ENCODE results near the gene STMND1. TPM values are rescaled to one million over a fixed set of nuclear protein-coding genes. Genes with fewer than 3 reads are reported as not detected.

STMND1 gene
- total and polyA plus RNA-seq, 2 of the 4 experiments (the other 2 are of a cell fraction) = not detected

DNA sequence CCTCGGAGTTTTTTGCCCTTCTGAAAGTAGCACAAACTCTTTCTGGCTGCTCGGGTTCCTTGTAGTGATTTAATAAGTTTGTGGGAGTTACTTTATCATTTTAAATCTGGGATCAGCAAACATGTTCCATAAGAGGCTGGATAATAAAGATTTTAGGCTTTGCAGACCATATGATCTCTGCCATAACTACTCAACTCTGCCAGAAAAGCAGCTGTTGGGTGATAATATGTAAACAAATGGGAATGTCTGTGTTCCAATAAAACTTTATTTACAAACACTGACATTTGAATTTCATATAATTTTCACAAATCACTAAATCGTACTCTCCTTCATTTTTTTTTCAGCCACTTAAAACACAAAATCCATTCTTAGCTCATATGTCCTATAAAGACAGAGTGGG is 3.9 kb upstream of the STMND1 start:
- ChIA-PET CTCF (no interaction called here), POLR2A (ENCODE audit: unreplicated experiment) (interaction anchor here (0.5 kb wide), 1 partner anchor 367 kb away, joined by 15 read pairs; no protein-coding TSS in a partner anchor)
- Histone ChIP-seq H3K4me1 (ENCODE audit: control insufficient read depth, insufficient read depth, low read length) (peaks cover 5% of the 10 kb centered on the region; the same call in 1 of the 2 replicates), H2AK5ac (ENCODE audit: low read depth, low read length) (no peak overlapping the region), H3K14ac (replicated peaks; ENCODE audit: low read depth, low read length) (no peak overlapping the region), H3K4ac (ENCODE audit: low read depth, low read length) (no peak overlapping the region), H2BK20ac (ENCODE audit: low read depth, low read length) (no peak overlapping the region), H2AFZ (replicated peaks; ENCODE audit: low read length, poor library complexity) (no peak overlapping the region), H2AK9ac (replicated peaks; ENCODE audit: low read depth, low read length, poor library complexity) (no peak overlapping the region), H2BK15ac (ENCODE audit: low read depth, low read length) (no peak overlapping the region), H3K56ac (ENCODE audit: extremely low read depth, insufficient read depth, low read length) (no peak overlapping the region), H3K4me2 (ENCODE audit: low read depth, low read length) (no peak overlapping the region), H3K79me1 (ENCODE audit: low read depth in 1 of 2, low read length in 2 of 2) (no peaks in the 10 kb centered on the region), H2BK5ac (ENCODE audit: low read depth, low read length, poor library complexity, severe bottlenecking) (no peak overlapping the region), H3K4me3 (ENCODE audit: insufficient read depth, low read depth, low read length) (no peak overlapping the region), H3K9me3 (ENCODE audit: control insufficient read depth, insufficient read depth, low read length) (no peaks in the 10 kb centered on the region), H2BK120ac (ENCODE audit: low read depth, low read length) (no peak overlapping the region), H3K23ac (ENCODE audit: low read depth, low read length) (no peak overlapping the region), H3K27me3 (ENCODE audit: control insufficient read depth, insufficient read depth, low read length) (peaks cover 33% of the 10 kb centered on the region), H4K91ac (ENCODE audit: insufficient read depth, low read depth, low read length) (no peak overlapping the region), H4K5ac (ENCODE audit: low read depth, low read length) (no peak overlapping the region), H3K9ac (ENCODE audit: low read depth, low read length) (no peak overlapping the region), H3K18ac (ENCODE audit: low read depth, low read length) (no peak overlapping the region), H4K20me1 (ENCODE audit: insufficient read depth, low read length) (no peaks in the 10 kb centered on the region), H4K8ac (ENCODE audit: low read depth in 2 of 2, low read length in 2 of 2) (no peak overlapping the region), H3K27ac (ENCODE audit: insufficient read depth, low read length) (no peak overlapping the region), H3K36me3 (ENCODE audit: control insufficient read depth, insufficient read depth, low read length) (no peaks in the 10 kb centered on the region), H3K9me1 (ENCODE audit: insufficient read depth, low read length) (0 out of 2 replicates have a peak, but pooled peaks cover under 1% of the 10 kb centered on the region)
- in situ Hi-C loops (cut with MboI; ENCODE audit: low sequenced_read_pairs) = no loop called here
- dilution Hi-C loops (cut with HindIII; ENCODE audit: low sequenced_read_pairs, unreplicated experiment) = no loop called here
- ATAC-seq (ENCODE audit: low read depth) (no peak), DNase-seq (no peak)
- intact Hi-C loops (cut with micrococcal nuclease) = no loop called here
- no peak for TF ChIP-seq MAFK (IDR thresholded peaks at IDR 0.05; ENCODE audit: low read depth, low read length)
- TF ChIP-seq, protein P1, sequence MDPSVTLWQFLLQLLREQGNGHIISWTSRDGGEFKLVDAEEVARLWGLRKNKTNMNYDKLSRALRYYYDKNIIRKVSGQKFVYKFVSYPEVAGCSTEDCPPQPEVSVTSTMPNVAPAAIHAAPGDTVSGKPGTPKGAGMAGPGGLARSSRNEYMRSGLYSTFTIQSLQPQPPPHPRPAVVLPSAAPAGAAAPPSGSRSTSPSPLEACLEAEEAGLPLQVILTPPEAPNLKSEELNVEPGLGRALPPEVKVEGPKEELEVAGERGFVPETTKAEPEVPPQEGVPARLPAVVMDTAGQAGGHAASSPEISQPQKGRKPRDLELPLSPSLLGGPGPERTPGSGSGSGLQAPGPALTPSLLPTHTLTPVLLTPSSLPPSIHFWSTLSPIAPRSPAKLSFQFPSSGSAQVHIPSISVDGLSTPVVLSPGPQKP (IDR thresholded peaks at IDR 0.05; ENCODE audit: borderline replicate concordance, low read depth, low read length) = no peak
- no TSS peak for BruUV-seq (replicated peaks)
- 100% methylated on average over 1 of the region's 3 CpGs; no CpG with 5 or more reads in 1 of the 2 experiments for WGBS, 2 experiments (ENCODE audit: extremely low coverage in 2 of 2, insufficient read length in 1 of 2)

Data from IMR-90 (cell line).